ENCODE measurements around the gene ZNF146.
"Not testable (repeated sequence)": the region's sequence is repeated elsewhere in the genome, so short reads cannot be mapped to it uniquely, and the experiment has no call there.

The ZNF146 gene

GRCh38 chr19:36214386-36215275, at the start of gene ZNF146, which contains the start of gene ZNF565:
Gene ZNF146, plus strand, starts transcription at chr19:36215106. Its CDS starts 21,335 bp downstream, at chr19:36236441.
Gene ZNF565, minus strand, starts transcription at chr19:36214665. Its CDS starts 12,680 bp downstream, at chr19:36201985.
- DNase-seq = peak; percentile 97 to 99

DNA sequence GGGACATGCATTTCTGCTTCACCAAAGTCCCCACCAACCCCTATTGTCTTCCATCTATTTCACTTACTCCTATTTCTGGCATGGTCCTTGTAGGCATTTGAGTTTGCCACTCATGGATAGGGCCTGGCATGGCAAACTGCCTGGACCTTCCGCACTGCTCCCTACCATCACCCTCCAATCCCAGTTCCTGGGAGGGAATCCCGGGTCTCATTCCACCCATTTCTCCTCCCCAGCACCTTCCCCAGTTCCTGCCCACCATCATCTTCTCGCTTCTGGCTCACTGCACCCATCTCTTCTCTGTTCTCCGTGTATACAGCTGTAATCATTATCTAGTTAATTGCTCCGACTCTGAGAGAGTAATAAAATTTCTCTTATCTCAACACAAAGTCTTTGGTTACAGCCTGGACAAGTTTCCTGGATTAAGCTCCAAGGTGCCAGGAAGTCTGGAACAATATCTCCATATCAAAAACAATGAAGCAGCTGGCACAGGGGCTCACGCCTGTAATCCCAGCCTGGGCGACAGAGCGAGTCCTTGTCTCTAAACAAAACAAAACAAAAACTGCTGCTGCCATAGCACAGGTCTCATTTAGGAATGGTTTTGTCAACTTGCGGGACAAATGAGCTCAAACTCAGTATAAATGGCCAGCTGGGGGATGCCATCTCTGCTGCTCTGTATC, 45.7 kb upstream of the ZNF146 start:
- no peak for DNase-seq

DNA sequence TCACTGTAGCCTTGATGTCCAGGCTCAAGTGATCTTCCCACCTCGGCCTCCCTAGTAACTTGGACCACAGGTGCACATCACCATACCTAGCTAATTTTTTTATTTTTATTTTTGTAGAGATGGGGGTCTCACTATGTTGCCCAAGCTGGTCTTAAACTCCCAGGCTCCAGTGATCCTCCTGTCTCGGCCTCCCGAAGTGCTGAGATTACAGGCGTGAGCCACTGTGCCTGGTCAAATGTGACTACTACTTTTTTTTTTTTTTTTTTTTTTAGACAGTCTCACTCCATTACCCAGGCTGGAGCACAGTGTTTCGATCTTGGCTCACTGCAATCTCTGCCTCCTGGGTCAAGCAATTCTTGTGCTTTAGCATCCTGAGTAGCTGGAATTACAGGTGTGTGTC, 42.1 kb upstream of the ZNF146 start:
- no peak for DNase-seq

- DNase-seq = not testable (repeated sequence)
These were observed 41.1 kb upstream of the ZNF146 start for GRCh38 chr19:36173846-36174245.

- DNase-seq = not testable (repeated sequence)
These were observed 35.8 kb upstream of the ZNF146 start for GRCh38 chr19:36179077-36179476.

- DNase-seq = no peak
These were observed 32.2 kb upstream of the ZNF146 start for GRCh38 chr19:36182612-36183244.

- DNase-seq = no peak
These were observed 31.7 kb upstream of the ZNF146 start for GRCh38 chr19:36183245-36183628.

DNA sequence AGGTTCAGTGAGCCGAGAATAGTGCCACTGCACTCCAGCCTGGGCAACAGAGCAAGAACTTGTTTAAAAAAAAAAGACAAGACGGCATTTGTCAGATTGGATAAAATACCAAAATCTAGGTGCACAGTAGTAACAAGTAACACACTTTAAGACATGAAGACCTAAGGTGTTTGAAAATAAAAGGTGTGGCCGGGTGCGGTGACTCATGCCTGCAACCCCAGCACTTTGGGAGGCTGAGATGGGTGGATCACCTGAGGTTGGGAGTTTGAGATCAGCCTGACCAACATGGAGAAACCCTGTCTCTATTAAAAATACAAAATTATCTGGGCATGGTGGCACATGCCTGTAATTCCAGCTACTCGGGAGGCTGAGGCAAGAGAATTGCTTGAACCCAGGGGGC, 28.2 kb upstream of the ZNF146 start:
- DNase-seq = not testable (repeated sequence)

DNA sequence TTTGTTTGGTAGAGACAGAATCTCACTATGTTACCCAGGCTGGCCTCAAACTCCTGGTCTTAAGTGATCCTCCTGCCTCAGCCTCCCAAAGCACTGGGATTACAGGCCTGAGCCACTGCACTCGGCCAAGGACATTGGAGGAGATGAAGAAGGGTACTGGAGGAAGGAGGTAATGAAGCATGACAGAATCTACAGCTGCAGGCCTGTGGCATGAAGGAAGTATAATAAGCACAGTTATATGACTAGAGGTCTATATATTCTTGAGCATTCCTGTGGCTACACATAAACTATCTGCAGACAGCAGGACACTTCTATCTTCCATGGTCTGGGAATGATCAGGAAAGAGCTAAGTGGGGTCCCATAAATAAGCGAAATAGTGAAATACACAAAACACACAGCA, 18.7 kb upstream of the ZNF146 start:
- no peak for DNase-seq

DNA sequence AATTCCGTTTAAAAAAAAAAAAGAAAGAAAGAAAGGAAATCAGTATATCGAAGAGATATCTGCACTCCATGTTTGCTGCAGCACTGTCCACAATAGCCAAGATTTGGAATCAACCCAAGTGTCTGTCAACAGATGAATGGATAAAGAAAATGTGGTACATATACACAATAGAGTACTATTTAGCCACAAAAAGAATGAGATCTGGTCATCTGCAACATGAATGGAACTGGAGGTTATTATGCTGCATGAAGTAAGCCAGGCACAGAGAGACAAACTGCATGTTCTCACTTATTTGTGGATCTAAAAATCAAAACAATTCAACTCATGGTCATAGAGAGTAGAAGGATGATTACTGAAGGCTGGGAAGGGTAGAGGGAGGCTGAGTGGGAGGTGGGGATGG, 16.8 kb upstream of the ZNF146 start:
- DNase-seq = no peak

GRCh38 chr19:36201684-36202083, 13.2 kb upstream of the ZNF146 start:
- DNase-seq = no peak

- no peak for DNase-seq
These were observed 11.6 kb upstream of the ZNF146 start for GRCh38 chr19:36203293-36203692.

DNA sequence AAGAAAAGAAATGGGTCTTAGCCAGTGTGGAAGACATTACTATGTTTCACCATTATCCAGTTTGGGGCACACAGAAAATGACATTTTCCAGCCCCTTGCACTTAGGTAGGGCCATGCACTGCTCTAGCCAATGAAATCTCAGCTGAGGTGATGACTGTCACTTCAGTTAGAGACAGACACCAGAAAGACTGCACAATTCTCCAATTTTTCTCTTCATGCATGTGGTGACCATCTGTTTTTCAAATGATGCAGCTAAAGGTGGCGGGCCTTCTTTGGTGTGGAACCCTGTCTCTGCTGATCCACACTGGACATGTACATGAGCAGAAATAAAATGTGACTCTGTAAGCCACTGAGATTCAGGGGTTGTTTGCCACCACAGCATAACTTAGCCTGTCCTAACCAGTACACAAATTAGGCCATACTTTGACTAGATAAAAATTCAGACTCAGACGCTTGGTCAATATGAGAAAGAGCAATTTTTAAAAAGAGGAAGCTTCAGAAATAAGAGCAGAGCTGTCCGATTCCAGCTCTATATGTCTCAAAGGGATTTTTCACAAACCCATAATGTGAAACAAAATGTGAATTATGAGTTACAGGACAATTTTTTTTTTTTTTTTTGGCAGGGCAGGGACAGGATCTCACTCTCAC, 7.2 kb upstream of the ZNF146 start:
- no peak for DNase-seq

GRCh38 chr19:36209372-36209771, 5.5 kb upstream of the ZNF146 start:
- DNase-seq = no peak

- DNase-seq = no peak
These were observed 4.4 kb upstream of the ZNF146 start for GRCh38 chr19:36210497-36210896.

GRCh38 chr19:36212895-36213294, 2.0 kb upstream of the ZNF146 start:
- DNase-seq = no peak

DNA sequence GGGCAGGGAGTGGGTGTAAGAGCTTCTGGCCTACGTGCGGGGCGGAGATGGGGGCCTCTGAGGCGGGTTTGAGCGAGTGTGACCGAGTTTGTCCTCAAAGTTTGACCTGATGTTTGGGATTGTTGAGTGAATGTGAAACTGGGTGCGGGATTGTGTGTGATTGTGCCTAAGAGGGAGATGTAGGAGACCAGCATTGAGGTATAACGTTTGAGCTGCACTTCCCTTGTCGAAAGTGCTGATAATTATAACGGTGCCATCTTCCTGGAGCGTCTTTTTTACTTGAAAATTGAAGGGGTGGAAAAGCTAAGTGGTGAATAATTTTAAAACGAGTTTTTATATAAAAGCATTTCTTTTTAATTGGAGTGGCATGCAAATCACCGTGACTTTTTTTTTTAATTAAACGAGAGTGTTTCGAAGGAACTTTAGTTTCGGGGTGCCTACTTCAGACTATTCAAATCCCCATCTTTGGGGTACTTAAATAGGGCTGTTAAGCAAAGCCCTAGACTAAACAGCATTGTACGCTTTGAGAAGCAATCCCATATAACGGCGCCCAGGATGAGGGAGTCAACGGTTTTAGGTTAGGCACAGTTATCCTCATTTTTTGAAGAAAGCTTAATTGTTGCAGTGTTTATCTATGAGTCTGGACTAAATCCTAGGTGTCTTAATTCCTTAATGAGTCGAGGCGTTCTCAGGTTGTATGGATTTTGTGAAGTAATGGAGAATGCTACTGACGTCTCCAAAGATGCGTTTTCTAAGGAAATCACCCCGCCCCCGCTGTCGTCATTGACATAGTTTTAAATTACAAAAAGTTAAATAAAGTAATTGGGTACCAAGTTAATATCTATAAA, 594 bp downstream of the ZNF146 start:
- DNase-seq = peak; percentile 3 to 52

GRCh38 chr19:36221474-36221873, 6.6 kb downstream of the ZNF146 start:
- DNase-seq = no peak

- DNase-seq = no peak
These were observed 7.6 kb downstream of the ZNF146 start for GRCh38 chr19:36222503-36222902.

- no peak for DNase-seq
These were observed 10.4 kb downstream of the ZNF146 start for GRCh38 chr19:36225219-36225892.

DNA sequence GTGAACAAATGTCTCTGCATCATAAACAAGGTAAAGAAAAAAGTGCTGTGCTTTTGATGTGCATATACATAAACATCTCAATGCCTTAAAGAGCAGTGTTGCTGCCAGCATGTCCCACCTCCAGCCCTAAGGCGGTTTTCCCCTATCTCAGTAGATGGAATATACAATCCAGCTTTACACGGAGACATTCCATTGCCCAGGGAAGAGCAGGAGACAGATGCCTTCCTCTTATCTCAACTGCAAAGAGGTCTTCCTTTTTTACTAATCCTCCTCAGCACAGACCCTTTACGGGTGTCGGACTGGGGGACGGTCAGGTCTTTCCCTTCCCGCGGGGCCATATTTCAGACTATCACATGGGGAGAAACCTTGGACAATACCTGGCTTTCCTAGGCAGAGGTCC, 18.7 kb downstream of the ZNF146 start:
- not testable (repeated sequence) for DNase-seq

Measured in inflammatory macrophage treated with lipopolysaccharide for 1 hour (primary cell).